ENCODE measurements around the gene AVP.
"Not testable (repeated sequence)": the region's sequence is repeated elsewhere in the genome, so short reads cannot be mapped to it uniquely, and the experiment has no call there.

GRCh38 chr20:3117839-3118379 is 33.4 kb upstream of the AVP start:
- TF ChIP-seq PATZ1 (CRISPR knock-in tag; IDR thresholded peaks at IDR 0.05; ENCODE audit: borderline replicate concordance); RARB (CRISPR knock-in tag; IDR thresholded peaks at IDR 0.05); ZFP30 (CRISPR knock-in tag; IDR thresholded peaks at IDR 0.05); ZC3H10 (CRISPR knock-in tag; IDR thresholded peaks at IDR 0.05); ARNTL (CRISPR knock-in tag; IDR thresholded peaks at IDR 0.05; ENCODE audit: borderline replicate concordance, low read depth); ZNF8 (CRISPR knock-in tag; IDR thresholded peaks at IDR 0.05): not testable (repeated sequence)
